ENCODE results near the gene CHKA.

CHKA gene

GRCh38 chr11:68076371-68077042 is 44.7 kb downstream of the CHKA start:
- DNase-seq (ENCODE audit: low spot score in 2 of 2) (no peak), ATAC-seq (no peak)
- no peaks in the 10 kb centered on the region for H3K9me3 Mint-ChIP-seq
- H3K4me3 Mint-ChIP-seq = no peak overlapping the region
- no peak overlapping the region for H3K27ac Mint-ChIP-seq
- peaks cover 5% of the 10 kb centered on the region for H3K4me1 Mint-ChIP-seq
- H3K36me3 Mint-ChIP-seq = peaks cover 6% of the 10 kb centered on the region

GRCh38 chr11:68074584-68075352 is 46.4 kb downstream of the CHKA start:
- H3K27ac Mint-ChIP-seq = no peak overlapping the region
- no peak for ATAC-seq
- H3K36me3 Mint-ChIP-seq = no peaks in the 10 kb centered on the region
- no peak for DNase-seq (ENCODE audit: low spot score in 2 of 2)
- H3K9me3 Mint-ChIP-seq = no peaks in the 10 kb centered on the region
- H3K4me1 Mint-ChIP-seq = peaks cover 5% of the 10 kb centered on the region
- no peak overlapping the region for H3K4me3 Mint-ChIP-seq

GRCh38 chr11:68071281-68072048 is 49.7 kb downstream of the CHKA start:
- DNase-seq (ENCODE audit: low spot score in 2 of 2) = no peak
- Mint-ChIP-seq H3K4me3 (no peak overlapping the region), H3K9me3 (no peaks in the 10 kb centered on the region), H3K36me3 (peaks cover 11% of the 10 kb centered on the region), H3K4me1 (no peaks in the 10 kb centered on the region), H3K27ac (no peak overlapping the region)
- no peak for ATAC-seq

GRCh38 chr11:68067991-68068390 is 53.2 kb downstream of the CHKA start:
- Mint-ChIP-seq H3K27ac (no peak overlapping the region), H3K4me1 (no peaks in the 10 kb centered on the region)

GRCh38 chr11:68066742-68067141 is 54.4 kb downstream of the CHKA start:
- Mint-ChIP-seq H3K4me1 (no peaks in the 10 kb centered on the region), H3K4me3 (no peak overlapping the region), H3K27ac (no peak overlapping the region), H3K9me3 (no peaks in the 10 kb centered on the region), H3K36me3 (peaks cover 26% of the 10 kb centered on the region)
- ATAC-seq = no peak
- DNase-seq (ENCODE audit: low spot score in 2 of 2) = no peak

More at GRCh38 chr11:68067991-68068390, 53.2 kb downstream of the CHKA start:
- Mint-ChIP-seq H3K4me3 (no peak overlapping the region), H3K9me3 (no peaks in the 10 kb centered on the region), H3K36me3 (peaks cover 21% of the 10 kb centered on the region)
- ATAC-seq (no peak), DNase-seq (ENCODE audit: low spot score in 2 of 2) (no peak)

GRCh38 chr11:68065841-68066240 is 55.3 kb downstream of the CHKA start:
- H3K36me3 Mint-ChIP-seq = peaks cover 26% of the 10 kb centered on the region
- H3K27ac Mint-ChIP-seq = no peak overlapping the region
- H3K4me3 Mint-ChIP-seq = no peak overlapping the region
- DNase-seq (ENCODE audit: low spot score in 2 of 2) = no peak
- ATAC-seq = no peak
- no peaks in the 10 kb centered on the region for H3K9me3 Mint-ChIP-seq
- H3K4me1 Mint-ChIP-seq = no peaks in the 10 kb centered on the region

- no peak for DNase-seq (ENCODE audit: low spot score in 2 of 2)
These were observed 56.3 kb downstream of the CHKA start for GRCh38 chr11:68064926-68065325.

GRCh38 chr11:68061508-68061907 is 59.7 kb downstream of the CHKA start:
- H3K4me1 Mint-ChIP-seq = no peaks in the 10 kb centered on the region
- H3K36me3 Mint-ChIP-seq = peaks cover 15% of the 10 kb centered on the region
- H3K9me3 Mint-ChIP-seq = no peaks in the 10 kb centered on the region
- ATAC-seq (no peak), DNase-seq (ENCODE audit: low spot score in 2 of 2) (no peak)
- H3K4me3 Mint-ChIP-seq = no peak overlapping the region
- H3K27ac Mint-ChIP-seq = no peak overlapping the region

More at GRCh38 chr11:68064926-68065325, 56.3 kb downstream of the CHKA start:
- no peaks in the 10 kb centered on the region for H3K4me1 Mint-ChIP-seq
- no peak for ATAC-seq
- H3K27ac Mint-ChIP-seq = peak overlapping the region; percentile 81
- H3K9me3 Mint-ChIP-seq = no peaks in the 10 kb centered on the region
- peaks cover 26% of the 10 kb centered on the region for H3K36me3 Mint-ChIP-seq
- H3K4me3 Mint-ChIP-seq = no peak overlapping the region

- Mint-ChIP-seq H3K9me3 (no peaks in the 10 kb centered on the region), H3K4me3 (no peak overlapping the region), H3K36me3 (peaks cover 13% of the 10 kb centered on the region)
These were observed 63.4 kb downstream of the CHKA start for GRCh38 chr11:68057807-68058206.

GRCh38 chr11:68056317-68057285 is 64.6 kb downstream of the CHKA start:
- peaks cover 20% of the 10 kb centered on the region for H3K36me3 Mint-ChIP-seq
- H3K27ac Mint-ChIP-seq = peak overlapping the region; percentile 37
- H3K4me1 Mint-ChIP-seq = no peaks in the 10 kb centered on the region
- H3K9me3 Mint-ChIP-seq = no peaks in the 10 kb centered on the region
- ATAC-seq = no peak
- H3K4me3 Mint-ChIP-seq = no peak overlapping the region
- no peak for DNase-seq (ENCODE audit: low spot score in 2 of 2)

More at GRCh38 chr11:68057807-68058206, 63.4 kb downstream of the CHKA start:
- no peak for DNase-seq (ENCODE audit: low spot score in 2 of 2)
- no peak for ATAC-seq
- Mint-ChIP-seq H3K4me1 (no peaks in the 10 kb centered on the region), H3K27ac (no peak overlapping the region)

- no peaks in the 10 kb centered on the region for H3K4me1 Mint-ChIP-seq
- no peak overlapping the region for H3K4me3 Mint-ChIP-seq
- no peak for DNase-seq (ENCODE audit: low spot score in 2 of 2)
- H3K36me3 Mint-ChIP-seq = peaks cover 39% of the 10 kb centered on the region
- no peaks in the 10 kb centered on the region for H3K9me3 Mint-ChIP-seq
- ATAC-seq = peak; percentile 26
- H3K27ac Mint-ChIP-seq = peak overlapping the region; percentile 80
These were observed 67.0 kb downstream of the CHKA start for GRCh38 chr11:68053981-68054812.

GRCh38 chr11:68053117-68053516 is 68.1 kb downstream of the CHKA start:
- ATAC-seq (no peak), DNase-seq (ENCODE audit: low spot score in 2 of 2) (no peak)
- H3K4me1 Mint-ChIP-seq = no peaks in the 10 kb centered on the region
- no peak overlapping the region for H3K4me3 Mint-ChIP-seq
- peaks cover 50% of the 10 kb centered on the region for H3K36me3 Mint-ChIP-seq
- no peaks in the 10 kb centered on the region for H3K9me3 Mint-ChIP-seq
- H3K27ac Mint-ChIP-seq = peak overlapping the region; percentile 80

GRCh38 chr11:68052137-68052873 is 68.9 kb downstream of the CHKA start:
- no peaks in the 10 kb centered on the region for H3K9me3 Mint-ChIP-seq
- H3K27ac Mint-ChIP-seq = peak overlapping the region; percentile 66
- ATAC-seq (no peak), DNase-seq (ENCODE audit: low spot score in 2 of 2) (no peak)
- H3K36me3 Mint-ChIP-seq = peaks cover 58% of the 10 kb centered on the region
- H3K4me3 Mint-ChIP-seq = no peak overlapping the region
- H3K4me1 Mint-ChIP-seq = no peaks in the 10 kb centered on the region

Data from stimulated activated effector memory CD8-positive, alpha-beta T cell treated with anti-CD3 and anti-CD28 coated beads, Interleukin-12 subunit alpha, Interleukin-12 subunit beta, amount 100 ng/mL, for 72 hours (primary cell).